OCI-LY1 (cell line): ENCODE measurements around the gene ARHGEF28.

ENCODE experiments used
- H2AFZ ChIP-seq: fragments of 200-600 bp; sonication (generic), shearing (Covaris generic); 2 replicates; pipeline ENCODE4 v1.6.0; 2014; ENCODE audit warnings: antibody characterized with exemption, mild to moderate bottlenecking, low read length
- H3F3A ChIP-seq: fragments of 200-600 bp; sonication (generic), shearing (Covaris generic); 2 replicates; pipeline ENCODE4 v1.6.0; 2014; ENCODE audit warnings: mild to moderate bottlenecking, antibody characterized with exemption, low read length, moderate library complexity; ENCODE audit not compliant: insufficient read depth
- H3K27ac ChIP-seq: fragments of 200-600 bp; sonication (generic); 2 replicates; pipeline ENCODE4 v1.5.1; 2014; ENCODE audit warnings: low read length, mixed run types, mild to moderate bottlenecking, low read depth; ENCODE audit not compliant: poor library complexity, severe bottlenecking
- H3K27me3 ChIP-seq: fragments of 200-600 bp; sonication (generic); 2 replicates; pipeline ENCODE4 v1.6.0; 2014; ENCODE audit warnings: antibody characterized with exemption, mild to moderate bottlenecking, low read length, moderate library complexity; ENCODE audit not compliant: insufficient read depth
- H3K36me3 ChIP-seq: fragments of 200-600 bp; sonication (generic); 2 replicates; pipeline ENCODE4 v1.6.1; 2014; ENCODE audit warnings: mild to moderate bottlenecking, antibody characterized with exemption, low read length, moderate library complexity, mixed read lengths; ENCODE audit not compliant: insufficient read depth
- H3K4me1 ChIP-seq: fragments of 200-600 bp; sonication (generic); 2 replicates; pipeline ENCODE4 v1.5.1; 2014; ENCODE audit warnings: mild to moderate bottlenecking, low read length, moderate library complexity; ENCODE audit not compliant: insufficient read depth, severe bottlenecking
- H3K4me2 ChIP-seq: fragments of 200-600 bp; sonication (generic), shearing (Covaris generic); 2 replicates; pipeline ENCODE4 v1.6.1; 2014; ENCODE audit warnings: low read length
- H3K4me3 ChIP-seq: fragments of 200-600 bp; sonication (generic); 2 replicates; pipeline ENCODE4 v1.5.1; 2014; ENCODE audit warnings: low read length, low read depth, mild to moderate bottlenecking, mixed read lengths; ENCODE audit not compliant: poor library complexity, severe bottlenecking
- H3K79me2 ChIP-seq: fragments of 200-600 bp; shearing (Covaris generic); 2 replicates; pipeline ENCODE4 v1.6.1; 2016; ENCODE audit warnings: mixed run types, low read length, mixed read lengths; ENCODE audit not compliant: insufficient read depth
- H3K9ac ChIP-seq: fragments of 200-600 bp; sonication (generic), shearing (Covaris generic); 2 replicates; pipeline ENCODE4 v1.6.1; 2014; ENCODE audit warnings: mild to moderate bottlenecking, low read length, mixed read lengths
- H3K9me2 ChIP-seq: fragments of 200-600 bp; sonication (generic), shearing (Covaris generic); 2 replicates; pipeline ENCODE4 v1.6.1; 2014; ENCODE audit warnings: low read depth, mild to moderate bottlenecking, low read length, mixed read lengths
- H3K9me3 ChIP-seq: fragments of 200-600 bp; shearing (Covaris generic); 2 replicates; pipeline ENCODE4 v1.6.1; 2014; ENCODE audit warnings: low read length, mixed read lengths
- H4K20me1 ChIP-seq: fragments of 200-600 bp; sonication (generic), shearing (Covaris generic); 2 replicates; pipeline ENCODE4 v1.6.0; 2016; ENCODE audit warnings: mild to moderate bottlenecking, low read length; ENCODE audit not compliant: insufficient read depth
- CTCF ChIP-seq: fragments of 200-600 bp; sonication (generic), shearing (Covaris generic); IDR thresholded peaks from 2 replicates; pipeline ENCODE4 v1.5.1; 2017; ENCODE audit warnings: mild to moderate bottlenecking, antibody characterized with exemption, low read length, moderate library complexity, mixed read lengths
- EZH2 ChIP-seq: fragments of 200-600 bp; sonication (generic), shearing (Covaris generic); IDR thresholded peaks from 2 replicates; pipeline ENCODE4 v1.8.0; 2017; ENCODE audit warnings: borderline replicate concordance, mixed run types, mild to moderate bottlenecking, antibody characterized with exemption, low read length, moderate library complexity, mixed read lengths

ARHGEF28 gene

GRCh38 chr5:73944581-73944980 lies 318.6 kb downstream of the ARHGEF28 start:
- no peaks in the 10 kb centered on the region for H3K27me3 ChIP-seq
- no peak overlapping the region for H3K4me3 ChIP-seq
- H3K27ac ChIP-seq, result no peak overlapping the region
- H2AFZ ChIP-seq, result no peak overlapping the region
- H3K9ac ChIP-seq, result no peak overlapping the region
- H3K9me2 ChIP-seq, result no peaks in the 10 kb centered on the region
- no peaks in the 10 kb centered on the region for H3K9me3 ChIP-seq
- no peaks in the 10 kb centered on the region for H3K36me3 ChIP-seq
- no peaks in the 10 kb centered on the region for H4K20me1 ChIP-seq
- no peaks in the 10 kb centered on the region for H3K79me2 ChIP-seq
- H3F3A ChIP-seq, result no peaks in the 10 kb centered on the region
- H3K4me1 ChIP-seq, result no peaks in the 10 kb centered on the region
- no peak overlapping the region for H3K4me2 ChIP-seq
- TF ChIP-seq EZH2, result no peak
- no peak for TF ChIP-seq CTCF

GRCh38 chr5:73945505-73945904 lies 319.5 kb downstream of the ARHGEF28 start:
- no peak overlapping the region for H3K27ac ChIP-seq
- H3K36me3 ChIP-seq, result no peaks in the 10 kb centered on the region

GRCh38 chr5:73946278-73946677 lies 320.3 kb downstream of the ARHGEF28 start:
- no peaks in the 10 kb centered on the region for H4K20me1 ChIP-seq

More at GRCh38 chr5:73945505-73945904, 319.5 kb downstream of the ARHGEF28 start:
- Histone ChIP-seq H2AFZ (no peak overlapping the region), H3F3A (no peaks in the 10 kb centered on the region), H3K4me3 (no peak overlapping the region), H3K4me1 (no peaks in the 10 kb centered on the region), H3K9me3 (no peaks in the 10 kb centered on the region), H3K27me3 (no peaks in the 10 kb centered on the region), H3K4me2 (no peak overlapping the region), H4K20me1 (no peaks in the 10 kb centered on the region), H3K79me2 (no peaks in the 10 kb centered on the region), H3K9me2 (no peaks in the 10 kb centered on the region), H3K9ac (no peak overlapping the region)
- TF ChIP-seq CTCF (no peak), EZH2 (no peak)

GRCh38 chr5:73946919-73947602 lies 321.1 kb downstream of the ARHGEF28 start:
- TF ChIP-seq CTCF, result no peak
- TF ChIP-seq EZH2, result no peak
- Histone ChIP-seq H4K20me1 (no peaks in the 10 kb centered on the region), H3K4me1 (no peaks in the 10 kb centered on the region), H3F3A (no peaks in the 10 kb centered on the region), H3K36me3 (no peaks in the 10 kb centered on the region), H3K4me2 (no peak overlapping the region), H3K9ac (no peak overlapping the region), H3K4me3 (no peak overlapping the region), H3K79me2 (no peaks in the 10 kb centered on the region), H3K9me3 (no peaks in the 10 kb centered on the region), H2AFZ (no peak overlapping the region), H3K27me3 (no peaks in the 10 kb centered on the region; the same call in 1 of the 2 replicates), H3K9me2 (no peaks in the 10 kb centered on the region), H3K27ac (no peak overlapping the region)

More at GRCh38 chr5:73946278-73946677, 320.3 kb downstream of the ARHGEF28 start:
- no peaks in the 10 kb centered on the region for H3K4me1 ChIP-seq
- H3K9me2 ChIP-seq, result no peaks in the 10 kb centered on the region
- H3K27ac ChIP-seq, result no peak overlapping the region
- TF ChIP-seq EZH2, result no peak
- no peaks in the 10 kb centered on the region for H3K9me3 ChIP-seq
- H2AFZ ChIP-seq, result no peak overlapping the region
- no peak overlapping the region for H3K9ac ChIP-seq
- no peaks in the 10 kb centered on the region for H3F3A ChIP-seq
- no peaks in the 10 kb centered on the region for H3K79me2 ChIP-seq
- no peaks in the 10 kb centered on the region for H3K36me3 ChIP-seq
- H3K27me3 ChIP-seq, result no peaks in the 10 kb centered on the region; the same call in 1 of the 2 replicates
- no peak overlapping the region for H3K4me2 ChIP-seq
- H3K4me3 ChIP-seq, result no peak overlapping the region
